ENCODE measurements around the gene ERVW-1.

- TF ChIP-seq CTCF (conservative IDR thresholded peaks at IDR 0.05; ENCODE audit: low read depth, low read length): no peak
- TF ChIP-seq EZH2phosphoT487 (IDR thresholded peaks at IDR 0.05; ENCODE audit: borderline replicate concordance, low read length): no peak
These were observed 21.5 kb downstream of the ERVW-1 start for GRCh38 chr7:92456236-92456635.
